HG02678 (cell line): ENCODE data around the gene ITIH6.
"Not testable (repeated sequence)": the region's sequence is repeated elsewhere in the genome, so short reads cannot be mapped to it uniquely, and the experiment has no call there.

ENCODE experiments used
- ATAC-seq: cut with Tn5 transposase; IDR thresholded peaks from one replicate; pipeline ENCODE4 v1.9.1; 2021; ENCODE audit warnings: mild to moderate bottlenecking, moderate library complexity; ENCODE audit not compliant: unreplicated experiment

ITIH6 gene, protein sequence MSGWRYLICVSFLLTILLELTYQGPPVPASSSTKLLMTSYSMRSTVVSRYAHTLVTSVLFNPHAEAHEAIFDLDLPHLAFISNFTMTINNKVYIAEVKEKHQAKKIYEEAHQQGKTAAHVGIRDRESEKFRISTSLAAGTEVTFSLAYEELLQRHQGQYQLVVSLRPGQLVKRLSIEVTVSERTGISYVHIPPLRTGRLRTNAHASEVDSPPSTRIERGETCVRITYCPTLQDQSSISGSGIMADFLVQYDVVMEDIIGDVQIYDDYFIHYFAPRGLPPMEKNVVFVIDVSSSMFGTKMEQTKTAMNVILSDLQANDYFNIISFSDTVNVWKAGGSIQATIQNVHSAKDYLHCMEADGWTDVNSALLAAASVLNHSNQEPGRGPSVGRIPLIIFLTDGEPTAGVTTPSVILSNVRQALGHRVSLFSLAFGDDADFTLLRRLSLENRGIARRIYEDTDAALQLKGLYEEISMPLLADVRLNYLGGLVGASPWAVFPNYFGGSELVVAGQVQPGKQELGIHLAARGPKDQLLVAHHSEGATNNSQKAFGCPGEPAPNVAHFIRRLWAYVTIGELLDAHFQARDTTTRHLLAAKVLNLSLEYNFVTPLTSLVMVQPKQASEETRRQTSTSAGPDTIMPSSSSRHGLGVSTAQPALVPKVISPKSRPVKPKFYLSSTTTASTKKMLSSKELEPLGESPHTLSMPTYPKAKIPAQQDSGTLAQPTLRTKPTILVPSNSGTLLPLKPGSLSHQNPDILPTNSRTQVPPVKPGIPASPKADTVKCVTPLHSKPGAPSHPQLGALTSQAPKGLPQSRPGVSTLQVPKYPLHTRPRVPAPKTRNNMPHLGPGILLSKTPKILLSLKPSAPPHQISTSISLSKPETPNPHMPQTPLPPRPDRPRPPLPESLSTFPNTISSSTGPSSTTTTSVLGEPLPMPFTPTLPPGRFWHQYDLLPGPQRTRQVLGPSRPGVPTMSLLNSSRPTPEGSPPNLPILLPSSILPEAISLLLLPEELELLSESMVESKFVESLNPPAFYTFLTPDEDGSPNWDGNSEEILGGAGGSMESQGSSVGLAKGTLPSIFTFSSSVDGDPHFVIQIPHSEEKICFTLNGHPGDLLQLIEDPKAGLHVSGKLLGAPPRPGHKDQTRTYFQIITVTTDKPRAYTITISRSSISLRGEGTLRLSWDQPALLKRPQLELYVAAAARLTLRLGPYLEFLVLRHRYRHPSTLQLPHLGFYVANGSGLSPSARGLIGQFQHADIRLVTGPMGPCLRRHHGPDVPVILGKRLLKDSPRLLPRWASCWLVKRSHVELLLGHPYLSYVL

DNA sequence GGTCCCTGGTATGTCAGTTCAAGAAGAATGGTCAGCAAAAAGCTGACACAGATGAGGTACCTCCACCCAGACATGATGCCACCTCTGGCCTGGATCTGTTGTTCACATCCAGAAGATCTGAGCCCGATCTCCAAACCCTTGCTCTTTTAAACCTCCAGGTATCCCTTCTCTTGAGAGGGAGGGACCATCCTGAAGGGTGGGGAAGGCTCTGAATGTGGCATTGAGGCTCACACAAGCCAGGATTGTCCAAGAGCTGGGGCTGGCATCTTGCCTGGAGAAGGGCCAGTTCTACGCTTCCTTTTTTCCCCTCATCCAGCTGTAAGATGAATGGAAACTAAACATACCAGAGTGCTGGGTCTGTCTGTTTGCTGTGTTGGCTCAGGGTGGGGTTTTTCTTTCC, at the start of gene ITIH6:
Gene ITIH6 (minus strand): TSS at position 119 of the 400 bp plus-strand sequence. CDS start 45 bp downstream, at position 74.
- no peak for ATAC-seq

DNA sequence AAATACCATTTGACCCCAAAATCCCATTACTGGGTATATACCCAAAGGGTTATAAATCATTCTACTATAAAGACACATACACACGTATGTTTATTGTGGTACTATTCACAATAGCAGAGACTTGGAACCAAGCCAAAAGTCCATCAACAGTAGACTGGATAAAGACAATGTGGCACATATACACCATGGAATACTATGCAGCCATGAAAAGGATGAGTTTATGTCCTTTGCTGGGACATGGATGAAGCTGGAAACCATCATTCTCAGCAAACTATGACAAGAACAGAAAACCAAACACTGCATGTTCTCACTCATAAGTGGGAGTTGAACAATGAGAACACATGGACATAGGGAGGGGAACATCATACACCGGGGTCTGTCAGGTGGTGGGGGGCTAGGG, 49.6 kb upstream of the ITIH6 start:
- not testable (repeated sequence) for ATAC-seq

DNA sequence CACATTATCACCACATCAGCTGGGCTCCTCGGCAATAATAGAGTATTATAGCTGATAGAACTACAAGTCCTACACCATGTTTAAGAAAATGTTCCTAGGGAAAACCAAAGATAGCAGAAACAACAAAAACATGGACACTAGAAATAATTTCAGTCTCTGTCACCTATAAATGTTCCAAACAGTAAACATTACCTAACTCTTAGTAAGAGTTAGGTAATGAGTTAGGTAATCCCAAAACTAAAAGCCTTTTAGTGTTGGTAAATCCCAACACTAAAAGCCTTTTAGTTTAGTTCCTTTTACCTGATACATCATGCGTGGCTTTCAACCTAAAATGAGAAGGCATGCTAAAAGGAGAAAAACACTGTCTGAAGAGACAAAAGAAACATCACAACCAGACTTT, 45.0 kb upstream of the ITIH6 start:
- no peak for ATAC-seq

DNA sequence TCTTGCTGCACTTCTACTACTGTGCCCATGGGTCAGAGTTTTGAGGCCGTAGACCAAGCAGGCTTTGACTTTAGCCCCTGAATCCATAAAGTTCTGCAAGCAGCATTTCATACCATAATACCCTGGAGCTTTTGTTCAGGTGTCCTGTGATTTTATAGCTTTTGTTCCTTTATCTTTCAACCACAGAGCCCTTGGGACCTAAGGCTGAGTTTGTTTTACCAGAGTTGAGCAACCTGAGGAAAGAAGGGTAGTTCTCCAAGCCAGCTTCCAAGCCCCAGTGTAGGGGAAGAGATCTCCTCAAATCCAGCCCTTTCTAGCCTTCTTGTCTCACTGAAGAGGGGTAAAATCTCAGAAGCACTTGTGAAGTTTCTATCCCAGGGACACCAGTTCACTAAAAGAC, 44.6 kb upstream of the ITIH6 start:
- ATAC-seq, result no peak

DNA sequence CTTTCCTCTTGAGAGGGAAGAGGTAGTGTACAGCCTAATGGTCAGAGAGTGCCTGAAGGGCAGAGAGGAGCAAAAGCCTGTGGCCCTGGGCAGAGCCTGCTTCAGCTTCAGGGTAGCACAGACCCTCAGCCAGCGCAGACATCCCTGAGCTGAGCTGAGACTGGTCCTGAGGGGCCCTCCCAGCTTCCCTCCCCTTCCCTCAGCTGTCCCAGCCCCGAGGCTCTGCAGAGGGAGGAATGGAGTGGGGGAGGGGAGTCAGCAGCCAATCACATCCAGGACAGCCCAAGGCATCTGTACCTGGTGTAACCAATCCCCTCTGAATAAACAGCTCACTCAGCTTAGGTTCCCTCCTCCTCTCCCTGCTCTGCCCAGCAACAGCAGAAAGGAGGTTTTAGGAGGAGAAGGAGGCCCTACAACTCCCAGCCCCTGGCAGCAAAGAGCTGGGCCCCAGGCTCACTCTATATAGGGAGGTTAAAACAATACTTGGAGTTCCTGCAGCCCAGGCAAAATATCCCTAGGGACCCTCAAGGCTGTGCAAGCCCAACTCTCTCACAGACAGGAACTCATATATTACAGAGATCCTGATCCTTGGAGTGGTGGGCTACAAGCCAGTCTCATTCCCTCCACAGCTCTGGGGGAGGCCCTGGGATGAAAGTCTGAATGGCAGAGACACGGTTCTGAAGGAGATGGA, 43.3 kb upstream of the ITIH6 start:
- not testable (repeated sequence) for ATAC-seq

DNA sequence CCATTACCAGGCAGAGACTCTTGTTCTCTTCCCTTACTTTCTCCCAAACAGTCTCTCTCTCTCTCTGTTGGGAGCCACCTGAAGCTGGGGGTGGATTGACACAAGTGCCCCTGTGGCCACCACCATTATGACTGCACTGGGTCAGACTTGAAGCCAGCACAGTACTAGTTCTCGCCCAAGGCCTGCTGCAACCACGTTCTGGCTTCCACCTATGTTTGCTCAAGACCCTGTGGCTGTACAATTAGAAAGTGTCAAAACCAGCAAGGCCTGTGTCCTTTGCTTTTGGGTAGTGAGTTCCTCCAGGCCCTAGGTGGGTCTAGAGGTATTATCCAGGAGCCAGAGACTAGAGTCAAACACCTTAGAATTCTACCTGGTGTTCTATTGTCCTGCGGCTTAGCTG, 40.5 kb upstream of the ITIH6 start:
- no peak for ATAC-seq

DNA sequence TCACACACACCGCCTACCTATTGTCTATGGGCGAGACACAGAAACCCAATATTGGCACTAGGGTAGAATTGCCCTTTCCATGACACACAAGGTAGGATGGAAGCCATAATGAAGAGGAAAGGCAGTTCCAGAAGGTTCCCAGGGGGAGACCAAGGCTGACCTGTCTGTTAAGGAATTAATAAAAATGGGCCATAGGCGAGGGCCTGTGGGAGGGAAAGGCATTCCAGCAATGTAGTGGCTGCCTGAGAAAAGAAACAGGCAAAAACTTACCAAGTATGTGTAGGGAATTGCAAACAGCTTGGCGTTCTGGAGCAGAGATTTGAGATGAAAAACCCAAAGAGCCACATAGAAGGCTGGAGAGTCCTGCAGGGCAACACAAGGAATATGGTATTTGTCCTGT, 28.5 kb upstream of the ITIH6 start:
- no peak for ATAC-seq

DNA sequence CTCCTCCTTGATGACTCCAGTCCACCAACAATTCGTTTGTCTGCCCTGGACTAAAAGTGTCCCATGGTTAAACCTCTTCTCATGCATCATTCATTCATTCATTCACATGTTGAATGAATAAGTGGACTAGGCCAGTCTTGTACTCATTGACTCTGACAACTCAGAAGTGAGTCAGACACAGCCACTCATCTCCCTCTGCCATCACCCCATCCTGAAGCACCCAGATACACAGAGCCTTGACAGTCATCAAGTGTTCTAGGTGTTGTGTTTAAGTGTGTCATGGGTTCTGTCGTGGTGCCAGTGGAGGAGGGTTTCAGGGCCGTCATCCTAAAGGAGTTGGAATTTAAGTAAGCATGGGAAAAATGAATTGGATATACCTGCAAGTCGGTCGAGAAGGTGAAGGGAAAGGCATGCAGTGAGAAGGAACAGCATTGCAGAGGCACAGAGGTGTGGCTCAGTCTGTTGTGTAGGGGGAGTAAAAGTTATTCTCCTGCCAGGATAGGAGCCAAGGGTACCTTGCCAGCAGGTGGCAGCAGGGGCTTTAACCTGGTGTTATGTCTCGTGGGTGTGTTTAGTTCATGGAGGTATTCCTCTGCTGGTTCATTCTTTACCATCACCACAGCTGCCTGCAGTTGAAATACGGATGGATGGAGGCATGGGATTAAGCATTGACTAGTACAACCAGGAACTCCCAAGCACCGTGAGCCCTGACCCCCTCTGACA, 27.8 kb upstream of the ITIH6 start:
- ATAC-seq, result no peak

DNA sequence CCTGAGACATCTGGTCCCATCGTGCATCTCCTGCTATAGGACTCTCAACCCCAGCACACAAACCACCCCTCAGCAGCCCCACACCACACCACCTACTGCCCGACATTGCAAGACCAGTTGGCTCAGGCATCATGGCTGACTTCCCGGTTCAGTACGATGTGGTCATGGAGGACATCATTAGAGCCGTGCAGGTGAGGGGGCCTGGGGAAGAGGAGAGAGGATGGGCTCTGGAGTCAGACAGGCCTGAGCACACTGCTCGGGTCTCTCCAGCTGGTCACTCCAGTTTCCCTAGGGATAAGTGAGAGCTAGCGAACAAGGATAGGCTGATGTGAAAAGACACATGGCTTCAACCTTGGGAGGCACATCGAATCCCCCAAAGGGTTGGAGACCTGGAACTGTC, 26.7 kb upstream of the ITIH6 start:
- ATAC-seq, result no peak

DNA sequence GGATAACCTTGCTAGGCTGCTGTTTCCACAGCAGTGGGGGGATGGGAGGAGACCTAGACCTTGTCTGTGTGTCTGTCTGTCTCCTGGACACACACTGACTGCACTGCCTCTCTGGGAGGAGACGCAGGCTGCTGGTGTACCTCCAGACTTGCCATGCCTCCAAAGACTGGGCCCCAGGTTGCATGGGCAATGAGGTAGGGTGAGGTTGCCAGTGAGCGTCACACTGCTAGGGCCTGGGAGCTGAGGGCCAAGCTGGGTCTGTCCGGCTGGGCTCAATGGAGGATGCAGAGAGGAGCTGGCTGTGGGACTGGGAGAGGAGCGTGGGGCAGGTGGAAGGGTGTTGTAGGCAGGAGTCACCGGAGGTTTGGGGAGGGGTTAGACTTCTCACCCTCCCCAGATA, 26.1 kb upstream of the ITIH6 start:
- ATAC-seq, result no peak

DNA sequence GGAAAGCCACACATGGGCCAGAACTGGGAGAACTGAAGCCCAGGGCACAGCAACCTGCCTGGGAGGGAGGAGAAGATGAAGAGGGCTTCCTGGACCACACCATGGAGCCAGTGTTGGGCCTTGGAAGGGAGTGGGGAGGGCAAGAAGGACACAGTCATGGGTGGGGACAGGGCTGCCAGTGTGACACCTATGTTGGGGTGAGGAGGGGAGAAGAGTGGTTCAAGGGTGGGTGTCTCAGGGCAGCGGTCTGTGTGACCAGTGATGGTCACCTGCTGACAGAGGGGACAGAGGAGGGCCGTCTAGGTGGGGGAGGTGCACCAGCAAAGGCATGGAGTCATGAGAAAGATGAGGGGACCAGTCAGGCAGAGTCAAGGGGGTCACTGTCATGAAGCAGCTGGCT, 23.3 kb upstream of the ITIH6 start:
- no peak for ATAC-seq

DNA sequence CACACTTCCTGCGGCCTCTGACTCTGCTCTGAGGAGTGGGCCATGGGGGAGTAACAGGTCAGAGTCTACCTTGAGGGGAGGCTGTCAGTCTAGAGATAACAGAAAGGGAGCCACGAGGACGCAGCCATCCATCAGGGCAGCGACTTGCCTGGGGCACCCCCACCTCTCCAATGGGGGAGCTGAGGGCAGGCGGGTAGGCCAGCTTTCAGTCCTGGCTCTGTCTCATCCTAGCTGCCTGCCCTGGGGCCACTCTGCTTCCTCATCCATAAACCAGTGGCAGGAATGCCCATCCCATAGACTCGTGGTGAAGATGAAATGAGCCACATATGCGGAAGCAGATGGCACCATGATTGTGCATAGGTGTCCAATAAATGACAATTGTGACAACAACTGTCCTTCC, 22.7 kb upstream of the ITIH6 start:
- ATAC-seq, result no peak

DNA sequence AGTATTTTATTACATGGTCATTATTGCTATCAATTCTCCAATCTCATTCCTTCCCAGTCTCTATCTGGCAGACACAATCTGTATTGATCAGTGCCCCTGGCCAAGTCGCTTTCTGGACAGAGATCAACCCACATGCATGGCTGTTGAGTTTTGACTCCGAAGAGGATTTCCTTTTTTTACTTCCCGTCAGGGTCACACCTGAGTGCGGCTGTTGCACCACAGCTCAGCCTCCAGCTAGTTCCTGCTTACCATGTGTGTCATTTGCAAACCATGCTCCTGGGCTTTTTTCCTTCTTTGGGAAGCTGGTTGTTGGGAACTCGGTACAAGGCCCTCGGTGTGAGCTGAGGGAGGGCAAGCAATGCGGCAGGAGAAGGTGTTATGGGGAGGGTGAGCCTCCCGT, 21.1 kb upstream of the ITIH6 start:
- no peak for ATAC-seq

DNA sequence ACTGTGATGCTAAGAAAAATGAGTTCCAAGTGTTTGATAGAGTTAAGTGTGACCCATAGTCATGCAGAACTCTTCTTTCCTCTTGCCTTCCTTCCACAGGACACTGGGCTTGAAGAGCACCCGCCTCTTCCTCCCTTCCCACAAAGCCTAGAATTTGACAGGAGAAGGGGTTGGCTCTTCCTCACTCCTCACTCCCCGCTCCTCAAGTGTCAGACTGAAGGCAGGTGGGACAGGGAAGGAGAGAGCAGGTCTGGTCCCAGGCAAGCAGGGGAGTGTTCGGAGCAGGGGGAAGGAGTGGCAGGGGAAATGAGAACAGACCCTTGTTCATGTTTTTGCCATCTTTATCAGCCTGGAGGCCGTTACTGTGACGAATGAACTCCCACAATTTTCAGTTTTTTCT, 20.2 kb upstream of the ITIH6 start:
- ATAC-seq, result no peak

DNA sequence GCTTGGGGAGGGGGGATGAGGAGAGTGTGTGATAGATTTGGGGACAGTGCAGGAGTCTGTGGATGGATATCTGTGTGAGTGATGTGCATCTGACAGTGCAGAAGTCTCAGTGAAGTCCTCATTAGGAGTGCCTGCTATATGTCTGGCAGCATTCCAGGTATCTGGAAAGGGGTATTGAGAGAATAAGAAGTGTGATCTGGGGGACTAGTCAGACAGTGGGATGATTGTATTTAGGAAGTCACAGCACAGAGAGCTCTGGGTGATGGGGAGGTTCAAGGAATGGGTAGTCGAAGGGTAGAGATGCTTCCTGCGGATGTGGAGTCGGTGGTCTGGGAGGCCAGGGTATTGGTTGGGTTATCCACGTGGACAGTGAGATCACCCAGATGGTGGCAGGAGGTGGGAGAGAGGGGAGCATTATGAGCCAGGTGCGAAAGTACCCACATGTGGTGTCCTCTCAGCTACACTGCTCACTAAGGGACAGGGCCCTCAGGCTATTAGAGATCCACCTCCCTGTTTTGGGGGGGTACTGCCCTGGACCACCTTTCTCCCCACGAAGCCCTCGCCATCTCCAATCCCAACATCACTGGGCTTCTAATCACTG, 19.3 kb upstream of the ITIH6 start:
- ATAC-seq, result no peak

DNA sequence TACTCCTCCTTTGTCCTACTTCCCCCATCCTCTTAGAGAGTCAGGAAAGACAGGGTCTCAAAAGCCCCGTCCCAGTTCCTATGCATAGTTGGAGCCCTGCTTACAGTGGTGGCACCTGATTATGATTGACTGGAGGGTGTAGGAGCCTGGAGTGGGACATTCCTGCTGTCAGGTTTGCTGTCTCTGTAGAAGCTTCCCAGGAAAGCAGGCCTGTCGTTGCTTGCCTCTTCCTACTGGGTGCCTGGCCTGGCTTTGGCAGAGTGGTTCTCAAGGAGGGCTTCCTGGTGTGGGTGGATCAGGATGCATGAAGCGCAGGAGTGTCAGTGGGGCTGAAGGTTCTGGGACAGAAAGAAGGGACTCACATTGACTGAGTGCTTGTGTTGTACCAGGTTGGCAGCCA, 14.3 kb upstream of the ITIH6 start:
- no peak for ATAC-seq

DNA sequence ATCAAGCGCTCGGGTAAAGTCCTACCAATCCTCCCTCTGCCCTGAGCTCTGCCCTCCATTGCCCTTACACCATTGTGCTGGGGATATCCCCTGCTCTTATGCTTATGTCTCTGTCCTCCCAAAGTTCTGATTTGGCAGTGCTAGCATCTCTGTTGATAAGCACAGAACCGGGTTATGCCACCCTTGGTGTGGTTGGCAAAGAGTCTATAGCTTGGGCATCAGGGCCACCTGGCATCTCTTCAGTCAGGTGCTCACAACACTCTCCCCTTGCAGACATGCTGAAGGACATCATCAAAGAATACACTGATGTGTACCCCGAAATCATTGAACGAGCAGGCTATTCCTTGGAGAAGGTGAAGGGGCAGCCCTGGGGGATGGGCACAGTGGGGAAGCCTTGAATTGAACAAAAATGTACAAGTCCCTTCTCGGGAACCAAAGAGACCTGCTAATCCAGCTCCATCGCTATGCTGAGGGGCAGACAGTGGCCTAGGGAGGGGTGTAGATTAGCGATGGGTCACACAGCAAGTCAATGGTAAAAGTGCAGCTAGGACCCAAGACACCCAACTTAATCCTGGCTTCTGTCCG, 13.3 kb upstream of the ITIH6 start:
- no peak for ATAC-seq

DNA sequence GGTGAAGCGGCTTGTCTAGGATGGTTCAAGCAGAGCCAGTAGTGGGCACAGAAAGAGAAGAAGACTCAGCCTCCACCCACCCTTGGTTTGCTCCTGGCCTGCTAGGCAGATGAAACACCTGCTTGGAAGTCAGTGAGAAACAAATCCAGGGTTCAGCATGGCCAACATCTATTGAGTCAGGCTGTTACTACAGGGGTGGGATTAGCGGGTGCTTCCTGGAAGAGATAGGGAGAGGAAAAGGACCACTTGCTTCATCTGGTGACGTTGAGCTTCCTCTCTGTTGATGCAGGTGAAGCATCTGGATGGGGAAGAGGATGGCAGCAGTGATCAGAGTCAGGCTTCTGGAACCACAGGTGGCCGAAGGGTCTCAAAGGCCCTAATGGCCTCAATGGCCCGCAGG, 12.5 kb upstream of the ITIH6 start:
- no peak for ATAC-seq
